HG03432 (cell line): ENCODE data around the gene EPHA2.
A peak's percentile ranks its signal among the peaks of the same experiment; 100 is the strongest.
"Not testable (repeated sequence)": the region's sequence is repeated elsewhere in the genome, so short reads cannot be mapped to it uniquely, and the experiment has no call there.

Experiments used
- ATAC-seq: cut with Tn5 transposase; IDR thresholded peaks from one replicate; pipeline ENCODE4 v1.9.1; 2021; ENCODE audit warnings: mild to moderate bottlenecking, moderate library complexity; ENCODE audit not compliant: unreplicated experiment

Gene EPHA2

DNA sequence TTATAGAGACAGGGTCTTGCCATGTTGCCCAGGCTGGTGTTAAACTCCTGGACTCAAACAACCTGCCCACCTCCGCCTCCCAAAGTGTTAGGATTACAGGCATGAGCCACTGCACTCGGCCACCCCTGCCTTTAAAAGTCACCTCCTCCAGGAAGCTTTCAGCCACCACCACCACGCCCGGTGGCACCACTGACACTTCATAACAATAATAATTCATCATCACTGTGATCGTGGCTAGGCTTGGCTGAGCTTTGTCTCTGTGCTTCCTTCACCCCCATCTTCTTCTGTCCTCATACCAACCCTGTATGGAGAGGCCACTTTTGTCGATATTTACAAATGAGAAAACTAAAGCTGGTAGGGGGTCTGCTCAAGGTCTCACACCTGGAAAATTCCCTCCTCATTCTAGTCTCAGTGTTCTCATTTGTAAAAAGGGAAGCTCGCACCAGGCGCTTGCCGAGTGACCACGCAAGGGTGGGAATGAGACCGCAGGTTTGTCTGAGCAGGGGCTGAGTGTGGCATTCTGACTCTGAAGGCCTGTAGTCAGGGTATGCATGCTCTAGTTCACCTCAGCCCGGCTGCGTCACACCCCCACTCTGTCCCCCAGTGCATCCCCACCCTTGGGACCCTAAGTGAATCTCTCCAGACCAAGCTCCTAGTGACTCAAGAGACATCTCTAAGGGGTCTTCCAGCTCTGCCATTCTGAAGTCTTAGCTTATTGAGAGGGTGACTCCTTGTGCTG is 12.9 kb upstream of the EPHA2 start:
- ATAC-seq = no peak

DNA sequence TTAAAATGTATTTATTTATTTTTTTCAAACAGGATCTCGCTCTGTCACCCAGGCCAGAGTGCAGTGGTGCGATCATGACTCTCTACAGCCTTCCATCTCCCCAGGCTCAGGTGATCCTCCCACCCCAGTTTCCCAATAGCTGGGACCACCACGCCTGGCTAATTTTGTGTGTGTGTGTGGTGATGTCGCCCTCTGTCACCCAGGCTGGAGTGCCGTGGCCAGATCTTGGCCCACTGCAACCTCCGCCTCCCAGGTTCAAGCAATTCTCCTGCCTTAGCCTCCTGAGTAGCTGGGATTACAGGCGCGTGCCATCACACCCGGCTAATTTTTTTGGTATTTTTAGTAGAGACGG is 12.3 kb upstream of the EPHA2 start:
- not testable (repeated sequence) for ATAC-seq

DNA sequence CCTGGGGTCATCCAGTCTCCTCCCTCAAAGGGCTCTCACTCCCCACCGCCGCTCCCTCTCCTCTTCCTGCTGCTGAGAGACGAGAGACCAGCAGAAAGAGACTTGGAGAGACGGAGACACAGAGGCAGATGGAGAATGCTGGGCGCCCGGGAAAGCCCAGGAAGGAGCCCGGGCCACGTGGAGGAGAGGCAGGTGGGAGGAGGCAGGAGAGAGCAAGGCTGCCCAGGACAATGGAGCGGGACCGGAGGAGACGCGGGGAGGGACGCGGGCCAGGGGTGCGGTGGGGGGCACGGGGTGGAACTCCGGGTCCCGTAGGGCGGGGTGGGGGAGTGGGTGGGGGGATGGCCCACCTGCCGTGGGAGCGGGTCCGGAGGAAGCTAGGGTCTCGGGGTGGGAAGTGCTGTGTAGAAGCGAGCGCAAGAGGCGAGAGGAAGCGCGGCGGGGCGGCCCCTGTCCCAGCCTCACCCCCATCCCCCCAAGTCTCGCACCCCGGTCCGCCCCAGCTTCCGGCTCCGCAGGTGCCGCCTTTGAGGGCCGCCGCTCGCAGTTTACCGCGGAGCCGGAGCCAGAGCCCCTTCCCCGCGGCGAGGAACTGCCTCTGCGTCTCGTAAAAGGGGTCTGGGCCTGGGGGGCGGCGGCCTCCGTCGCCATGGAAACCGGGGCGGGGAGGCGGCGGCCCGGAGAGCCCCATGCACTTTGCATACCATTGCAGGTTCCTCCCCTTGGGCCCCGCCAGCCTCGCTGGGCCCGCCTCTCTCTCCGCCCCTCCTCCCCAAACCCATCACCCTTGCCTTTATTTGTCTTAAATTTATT is 11.7 kb upstream of the EPHA2 start:
- peak; percentile 63 for ATAC-seq

DNA sequence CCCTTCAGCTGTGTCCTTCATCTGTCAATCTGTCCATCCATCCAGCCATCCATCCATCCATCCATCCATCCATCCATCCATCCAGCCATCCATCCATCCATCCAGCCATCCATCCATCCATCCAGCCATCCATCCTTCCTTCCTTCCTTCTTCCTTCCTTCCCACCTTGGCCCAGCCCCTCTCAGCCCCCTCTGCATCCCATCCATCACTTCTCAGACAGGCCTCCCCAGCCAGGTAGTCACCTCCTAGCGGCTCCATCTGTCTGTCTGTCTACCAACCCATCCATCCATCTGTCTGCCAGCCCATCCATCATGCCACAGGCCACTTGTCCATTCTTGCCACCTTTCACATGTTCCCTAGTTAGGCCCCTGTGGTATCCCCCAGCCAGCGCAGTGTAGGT is 10.2 kb upstream of the EPHA2 start:
- ATAC-seq = no peak

DNA sequence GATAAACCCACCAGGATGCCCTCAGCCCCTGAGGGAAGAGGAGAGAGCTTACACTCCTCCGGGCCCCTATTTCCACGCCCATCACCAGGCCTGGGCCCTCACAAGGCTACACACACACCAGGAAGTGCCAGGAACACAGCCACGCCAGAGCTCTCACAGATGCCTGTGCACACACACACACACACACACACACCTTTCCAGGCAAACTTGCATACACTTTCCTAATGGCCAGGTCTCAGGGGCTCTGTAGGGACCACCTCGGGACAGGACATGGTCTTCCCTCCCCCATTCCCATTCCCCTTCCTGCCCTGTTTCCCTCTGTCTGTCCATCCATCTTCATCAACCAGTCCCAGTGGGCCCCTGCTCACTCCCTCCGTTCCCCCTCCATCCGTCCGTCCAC is 9.7 kb upstream of the EPHA2 start:
- no peak for ATAC-seq

DNA sequence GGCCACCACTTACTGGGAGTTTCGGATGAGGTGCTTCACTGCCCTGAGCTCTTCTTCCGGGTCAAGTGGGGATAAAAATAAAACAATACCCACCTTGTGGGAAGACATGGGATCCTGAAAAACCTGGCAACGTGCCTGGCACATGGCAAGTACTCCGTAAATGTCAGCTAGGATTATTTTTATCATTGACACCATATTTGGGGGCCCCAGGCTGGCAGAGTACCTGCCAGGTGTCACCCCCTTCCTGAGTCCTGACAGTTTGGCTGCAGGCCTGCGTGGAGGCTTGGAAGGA is 9.2 kb upstream of the EPHA2 start:
- no peak for ATAC-seq

DNA sequence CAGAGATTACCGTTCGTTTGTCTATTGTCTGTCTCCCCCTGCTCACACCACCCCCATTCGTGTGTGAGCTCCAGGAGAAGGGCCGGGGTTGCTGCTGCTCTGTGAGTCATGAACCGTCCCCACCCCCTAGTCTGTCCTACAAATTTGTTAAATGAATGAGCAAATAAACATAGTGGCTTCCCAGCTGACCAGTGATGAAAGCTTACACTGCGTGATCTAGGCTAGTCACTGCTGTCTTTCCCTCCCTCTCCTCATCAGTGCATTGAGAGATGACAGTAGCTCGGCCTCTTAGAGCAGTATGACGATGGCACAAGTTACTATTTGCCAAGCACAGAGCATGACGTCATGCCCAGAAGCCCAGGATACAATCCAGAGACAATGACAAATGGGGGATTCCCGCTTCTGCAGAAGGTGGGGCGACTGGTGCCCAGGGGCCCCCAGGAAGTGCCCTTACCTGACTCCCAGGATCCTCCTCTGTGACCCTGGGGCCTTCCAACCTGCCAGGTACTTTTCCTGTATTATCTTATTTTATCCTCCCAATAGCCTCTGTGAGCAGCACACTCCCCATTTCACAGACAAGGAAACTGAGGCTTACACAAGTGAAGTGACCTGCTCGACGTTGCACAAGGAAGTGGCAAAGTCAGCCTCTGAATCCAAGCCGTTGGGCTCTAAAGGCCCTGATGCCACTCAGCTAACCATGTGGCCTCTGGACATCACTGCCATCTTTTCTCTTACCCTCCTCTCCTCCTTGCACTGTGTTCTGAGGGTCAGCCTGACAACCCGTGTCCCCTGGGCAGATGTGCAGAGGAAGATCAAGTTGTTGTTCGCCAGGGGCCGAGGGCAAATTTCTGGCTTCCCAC is 8.6 kb upstream of the EPHA2 start:
- ATAC-seq = no peak

DNA sequence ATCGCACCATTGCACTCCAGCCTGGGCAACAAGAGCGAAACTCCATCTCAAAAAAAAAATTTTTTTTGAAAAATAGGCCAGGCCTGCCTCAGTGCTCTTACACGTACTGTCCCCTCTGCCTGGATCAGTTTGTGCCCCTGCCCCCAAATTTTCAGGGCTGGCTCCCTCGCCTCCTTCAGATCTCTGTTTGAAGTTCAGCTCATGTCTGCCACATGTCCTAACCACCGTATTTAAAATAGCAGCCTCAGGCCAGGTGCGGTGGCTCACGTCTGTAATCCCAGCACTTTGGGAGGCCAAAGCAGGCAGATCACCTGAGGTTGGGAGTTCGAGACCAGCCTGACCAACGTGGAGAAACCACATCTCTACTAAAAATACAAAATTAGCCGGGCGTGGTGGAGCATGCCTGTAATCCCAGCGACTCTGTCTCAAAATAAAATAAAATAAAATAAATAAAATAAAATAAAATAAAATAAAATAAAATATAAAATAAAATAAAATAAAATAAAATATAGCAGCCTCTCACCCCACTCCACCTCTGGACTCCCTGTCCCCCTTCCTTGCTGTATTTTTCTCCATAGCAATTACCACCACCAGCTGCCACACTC is 7.8 kb upstream of the EPHA2 start:
- not testable (repeated sequence) for ATAC-seq

DNA sequence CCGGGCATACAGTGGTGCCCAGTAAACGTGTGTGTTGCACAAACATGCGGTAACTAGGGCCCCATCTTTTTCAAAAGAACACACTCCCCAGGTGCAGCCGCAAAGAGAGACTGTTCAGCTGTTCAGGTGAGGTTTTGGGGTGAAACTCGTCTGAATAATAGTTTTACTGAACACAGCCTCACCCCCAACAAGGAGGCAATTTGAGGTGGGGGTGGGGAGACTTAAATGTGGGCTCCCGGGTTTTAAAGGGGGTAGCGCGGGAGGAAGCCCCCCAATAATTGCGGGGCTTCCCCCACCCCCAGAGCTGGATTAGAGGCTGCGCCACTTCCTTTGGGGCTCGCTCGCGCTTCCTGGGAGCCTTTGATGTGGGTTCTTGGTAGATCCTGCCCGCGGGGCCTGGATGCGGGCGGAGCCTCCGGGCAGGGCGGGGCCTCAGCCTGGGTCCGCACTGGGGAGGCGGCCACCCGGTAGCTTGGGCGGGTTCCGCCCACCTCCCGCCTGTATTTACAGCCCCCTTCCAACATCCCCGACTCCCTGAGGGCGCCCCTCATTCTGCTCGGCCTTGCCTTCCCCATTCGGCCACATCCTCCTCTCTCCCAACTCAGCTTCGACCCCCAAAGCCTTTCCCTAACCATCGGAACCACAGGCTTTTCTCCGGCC is 6.4 kb upstream of the EPHA2 start:
- ATAC-seq = no peak

DNA sequence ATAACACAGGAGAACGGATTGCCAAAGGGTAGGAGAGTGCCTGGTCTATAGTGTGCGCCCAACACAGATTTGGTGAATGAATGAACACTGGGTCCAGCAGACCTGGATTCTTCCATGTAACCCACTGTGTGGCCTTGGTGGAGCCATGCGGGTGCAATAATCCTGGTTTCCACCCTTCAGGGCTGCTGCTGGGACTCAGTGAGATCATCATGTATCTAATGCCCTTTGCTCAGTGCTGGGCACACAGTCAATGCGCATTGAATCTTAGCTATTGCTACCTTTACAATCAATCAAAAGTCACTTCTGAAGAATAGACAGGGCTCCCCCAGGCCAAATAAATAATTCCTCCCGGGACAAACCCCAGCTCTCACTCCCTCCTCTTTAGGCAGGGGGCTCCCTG is 5.8 kb upstream of the EPHA2 start:
- ATAC-seq = no peak

DNA sequence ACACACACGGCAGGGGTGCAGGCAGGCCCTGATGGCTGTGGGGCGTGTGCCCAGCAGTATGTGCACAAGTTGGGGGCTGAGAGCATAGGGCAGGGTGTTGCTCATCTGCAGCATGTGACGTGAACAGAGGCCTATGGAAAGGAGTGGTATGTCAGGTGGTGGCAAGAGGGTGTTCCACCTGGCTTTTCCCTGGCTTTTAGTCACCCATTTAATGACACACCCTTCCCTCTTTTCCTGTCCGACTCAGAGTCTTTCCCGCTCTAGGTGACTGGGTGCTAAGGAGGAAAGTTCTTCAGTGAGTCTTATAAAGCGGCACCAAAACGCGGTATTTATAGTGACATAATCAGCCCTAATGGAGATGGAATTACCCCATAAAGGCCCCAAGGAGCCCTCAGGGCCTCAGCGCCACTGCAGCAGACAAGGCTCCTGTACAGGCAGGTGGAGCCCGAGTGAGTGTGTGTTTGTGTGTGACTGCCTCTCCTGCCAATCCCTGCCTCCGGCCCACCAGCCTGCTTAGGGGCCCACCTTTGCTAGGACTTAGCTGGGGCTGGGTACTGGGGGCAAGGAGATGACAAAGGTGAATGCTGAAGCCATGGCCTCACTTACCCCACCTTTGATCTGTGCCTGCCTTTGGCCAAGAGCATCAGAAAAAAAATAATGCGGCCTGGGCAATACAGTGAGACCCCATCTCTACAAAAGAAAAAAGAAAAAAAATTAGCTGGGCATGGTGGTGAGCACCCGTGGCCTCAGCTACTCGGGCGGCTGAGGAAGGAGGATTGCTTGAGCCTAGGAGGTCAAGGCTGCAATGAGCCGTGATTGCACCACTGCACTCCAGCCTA is 3.3 kb upstream of the EPHA2 start:
- ATAC-seq = no peak

DNA sequence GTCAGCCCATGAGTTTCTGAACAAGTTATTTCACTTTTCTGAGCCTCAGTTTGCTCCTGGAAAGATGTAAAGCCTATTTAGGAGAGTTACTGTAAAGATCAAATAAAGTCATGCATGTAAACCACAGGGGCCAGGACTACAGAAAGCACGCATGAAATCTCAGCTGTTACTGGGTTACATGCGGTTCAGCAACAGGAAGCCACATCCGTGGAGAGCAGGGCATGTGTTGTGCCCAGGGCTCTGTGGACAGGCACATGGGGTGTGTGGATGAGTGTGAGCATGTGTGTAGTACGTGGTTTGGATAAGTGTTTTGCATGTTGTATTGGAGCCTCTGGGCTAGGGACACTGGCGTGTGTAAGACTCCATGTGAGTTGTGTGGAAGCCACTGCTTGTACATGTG is 2.2 kb upstream of the EPHA2 start:
- no peak for ATAC-seq

DNA sequence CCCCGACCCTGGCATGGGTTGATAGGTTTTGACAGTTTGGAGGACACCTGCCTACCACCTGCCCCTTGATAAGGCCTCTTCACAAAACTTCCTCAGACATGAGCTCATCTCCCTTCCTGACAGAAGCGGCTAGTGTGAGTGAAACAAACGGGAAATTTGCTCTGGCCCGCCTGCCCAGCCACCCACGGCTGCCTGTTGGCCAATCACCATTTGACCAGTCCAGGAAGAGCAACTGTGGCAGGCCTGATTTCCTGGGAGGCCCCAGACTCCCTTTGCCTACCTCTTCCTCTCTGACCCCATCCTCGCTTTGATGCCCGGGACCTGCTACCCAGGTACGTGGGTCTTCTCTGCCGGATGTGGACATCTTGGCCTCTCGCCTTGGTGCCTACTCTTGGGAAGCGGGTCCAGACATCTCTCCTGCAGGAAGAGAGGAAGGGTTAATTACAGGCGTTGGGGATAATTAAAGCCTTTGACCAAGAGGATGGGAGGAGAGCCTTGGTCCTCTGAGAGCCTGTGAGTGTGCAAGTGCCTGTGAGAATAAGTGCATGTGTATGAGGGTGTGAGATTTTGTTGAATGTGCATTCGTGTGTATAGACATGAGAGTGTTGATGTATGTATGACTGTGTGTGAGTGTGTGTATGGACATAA is 1.1 kb upstream of the EPHA2 start:
- no peak for ATAC-seq

DNA sequence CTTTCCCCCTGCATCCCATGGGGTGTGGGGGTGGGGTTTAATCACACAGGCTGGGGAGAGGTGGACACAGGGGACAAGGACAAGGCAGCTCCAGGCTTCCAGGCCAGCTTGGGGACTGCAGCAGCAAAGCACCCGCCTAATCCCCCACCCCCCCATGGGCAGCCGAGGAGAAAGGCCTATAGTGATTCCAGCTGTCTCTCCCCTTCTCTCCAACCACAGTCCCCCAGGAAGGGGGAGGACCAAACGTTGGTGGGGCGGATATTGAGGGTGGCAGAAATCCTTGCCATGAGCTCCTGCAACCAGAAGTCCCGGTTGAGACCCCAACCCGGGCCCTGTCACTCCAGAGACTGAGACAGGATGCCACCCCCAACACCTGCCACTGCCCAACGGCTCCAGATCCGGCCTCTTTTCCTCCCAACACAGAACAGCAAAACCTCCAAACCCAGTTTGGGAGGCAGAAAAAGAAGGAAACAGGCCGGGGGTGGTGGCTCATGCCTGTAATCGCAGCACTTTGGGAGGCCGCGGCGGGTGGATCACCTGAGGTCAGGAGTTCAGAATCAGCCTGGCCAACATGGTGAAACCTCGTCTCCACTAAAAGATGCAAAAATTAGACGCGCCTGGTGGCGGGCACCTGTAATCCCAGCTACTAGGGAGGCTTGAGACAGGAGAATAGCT is 1.7 kb downstream of the EPHA2 start:
- no peak for ATAC-seq

DNA sequence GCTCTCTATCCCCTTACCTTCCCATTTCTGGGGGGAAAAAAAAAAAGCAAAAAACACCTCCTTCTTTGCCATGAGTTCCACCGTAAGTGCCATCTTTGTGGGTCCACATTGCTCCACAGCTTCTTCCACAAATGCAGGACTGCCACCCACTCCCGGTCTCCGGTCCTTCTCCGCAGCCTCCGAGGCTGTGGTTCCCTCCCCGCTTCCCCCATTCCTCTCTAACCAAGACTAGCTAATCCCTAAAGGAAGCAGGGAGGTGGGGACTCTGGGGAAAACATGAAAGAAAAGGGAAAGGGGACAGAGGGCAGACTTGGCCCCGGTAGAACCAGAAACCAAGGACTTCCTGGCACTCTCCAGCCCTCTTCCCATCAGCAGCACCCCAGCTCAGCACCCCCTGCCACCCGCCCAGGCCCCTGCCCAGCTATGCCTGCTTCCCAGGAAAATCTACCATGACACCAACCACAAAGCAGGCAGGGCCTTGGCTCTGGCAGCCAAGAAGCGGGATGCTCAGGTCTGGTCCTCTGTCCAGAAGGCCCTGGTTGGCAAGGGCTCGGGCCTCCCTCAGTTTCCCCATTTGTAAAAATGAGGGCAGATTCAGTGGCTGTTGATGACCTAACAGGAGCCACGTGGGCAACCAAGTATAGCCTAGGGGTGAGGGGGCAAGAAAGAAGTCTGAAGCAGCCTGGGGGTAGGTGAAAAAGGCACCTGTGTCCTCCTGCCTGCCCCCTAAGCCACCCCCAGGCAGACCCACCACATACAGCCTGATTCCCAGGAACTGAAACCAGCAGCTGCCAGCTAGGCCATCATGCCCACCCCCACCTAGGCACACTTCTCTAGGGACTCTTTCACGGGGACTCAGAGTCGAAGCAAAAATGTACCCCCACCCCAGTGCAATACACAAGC is 2.5 kb downstream of the EPHA2 start:
- ATAC-seq = no peak

DNA sequence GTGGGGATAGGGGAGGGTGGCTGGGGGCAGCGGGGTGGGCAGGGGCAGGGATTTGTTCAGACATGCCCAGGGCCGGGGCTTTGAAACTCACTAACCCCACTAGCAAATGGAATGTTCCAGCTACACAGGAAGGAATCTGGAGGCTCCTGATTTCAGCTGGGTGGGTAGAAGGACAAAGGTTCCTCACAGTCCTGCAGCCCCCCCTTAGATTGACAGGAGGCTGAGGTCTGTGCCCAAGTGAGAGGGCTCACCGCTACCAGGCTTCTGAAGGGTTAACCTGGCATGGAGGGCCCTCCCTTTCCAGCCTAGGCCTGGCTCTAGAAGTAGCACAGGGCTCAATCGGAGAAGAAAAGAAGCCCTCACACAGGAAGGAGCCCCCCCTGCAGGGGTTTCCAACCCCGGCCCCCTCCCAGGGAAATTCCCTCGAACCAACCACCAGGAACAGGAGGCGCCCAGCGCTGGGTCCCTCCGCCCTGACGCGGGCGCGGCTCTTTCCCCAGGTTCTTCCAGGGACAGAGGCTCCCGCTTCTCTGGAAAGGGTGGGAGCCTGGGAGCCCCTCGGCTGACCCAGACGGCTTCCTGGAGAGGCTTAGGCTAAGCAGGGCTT is 3.3 kb downstream of the EPHA2 start:
- ATAC-seq = no peak

DNA sequence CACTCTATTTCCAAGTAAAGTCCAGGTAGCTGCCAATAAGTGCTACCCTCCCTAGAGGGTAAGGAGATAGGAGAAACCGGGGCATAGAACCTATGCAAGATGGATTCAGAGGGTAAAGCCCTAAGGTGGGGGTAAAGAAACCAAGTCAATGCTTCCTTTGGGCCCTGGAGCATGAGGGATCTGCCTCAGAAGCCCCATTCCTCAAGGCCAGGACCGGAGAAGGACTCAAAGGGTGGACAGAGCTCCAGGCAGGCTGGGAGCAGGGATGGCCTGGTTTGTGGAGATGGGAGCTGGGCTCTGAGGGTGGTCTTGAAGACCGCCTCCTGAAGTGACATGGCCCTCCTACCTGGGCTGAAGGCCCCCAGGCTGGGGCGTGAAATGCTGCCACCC is 3.9 kb downstream of the EPHA2 start:
- no peak for ATAC-seq
